ENCODE data around the gene LARGE2.

The LARGE2 gene

DNA sequence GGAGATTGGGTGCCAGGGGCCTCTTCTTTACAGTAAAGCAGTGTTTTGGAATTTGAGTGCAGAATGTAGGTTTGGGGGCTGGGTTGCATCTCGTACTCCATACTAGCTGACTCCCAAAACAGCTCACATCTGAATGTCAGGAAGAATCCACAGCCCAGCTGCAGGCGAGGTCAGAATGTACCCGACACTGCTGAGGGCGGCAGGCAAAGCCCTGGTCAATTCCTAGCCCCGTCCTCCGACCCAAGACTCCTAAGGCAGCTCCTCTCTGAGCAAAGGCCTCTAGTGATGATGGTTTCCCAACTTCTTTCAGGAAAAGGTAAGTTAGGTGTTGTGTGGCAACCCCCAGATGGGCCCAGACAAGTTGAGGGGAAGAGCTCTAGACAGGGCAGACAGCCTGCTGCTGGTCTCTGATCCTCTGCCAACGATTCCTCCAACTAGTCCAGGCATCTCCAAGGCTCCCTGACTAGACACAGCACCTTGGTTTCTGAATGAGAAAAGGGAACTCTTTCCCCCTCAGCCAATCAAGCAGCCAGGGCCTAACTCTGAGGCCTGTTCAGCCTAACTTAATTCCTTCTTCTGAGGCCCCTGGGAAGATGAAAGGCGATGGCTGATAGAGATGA lies 8.6 kb downstream of the LARGE2 start:
- no peak for DNase-seq

DNA sequence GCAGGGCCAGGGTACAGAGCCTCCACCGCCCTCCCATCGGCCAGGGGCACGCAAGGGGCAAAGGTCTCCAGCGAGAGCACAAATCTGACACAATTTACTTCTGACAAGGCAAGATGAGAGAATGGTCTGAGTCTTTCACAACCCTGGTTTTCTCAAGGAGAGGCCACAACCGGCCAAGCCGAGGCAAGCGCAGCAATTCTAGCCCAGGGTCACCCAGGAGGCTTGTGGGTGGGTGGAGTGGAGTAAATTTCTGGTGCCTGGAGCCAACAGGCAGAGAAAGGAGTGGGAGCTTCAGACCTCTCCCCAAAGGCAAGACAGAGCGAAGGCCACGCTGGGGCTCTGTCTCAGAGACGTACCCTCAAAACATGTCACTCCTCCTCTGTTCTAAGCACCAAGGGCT lies 9.3 kb downstream of the LARGE2 start:
- DNase-seq = no peak

DNA sequence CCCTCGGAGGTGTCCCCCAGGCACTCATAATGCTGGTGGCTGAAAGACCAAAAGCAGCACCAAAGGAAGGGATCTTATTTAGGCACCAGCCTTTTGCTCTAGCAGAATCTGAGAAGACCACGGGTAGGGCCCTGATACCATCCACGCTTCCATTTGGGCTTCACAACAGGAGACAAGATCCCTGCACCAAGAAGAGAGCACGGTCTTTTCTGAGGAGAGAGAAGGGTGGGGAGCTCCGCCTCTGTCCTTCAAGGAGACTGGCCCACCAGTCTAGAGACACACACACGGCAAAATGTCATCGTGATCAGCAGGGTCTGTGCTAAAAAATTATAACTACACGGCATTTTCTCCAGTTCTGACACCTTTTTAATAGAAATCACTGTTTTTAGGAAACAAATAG lies 9.8 kb downstream of the LARGE2 start:
- no peak for DNase-seq

DNA sequence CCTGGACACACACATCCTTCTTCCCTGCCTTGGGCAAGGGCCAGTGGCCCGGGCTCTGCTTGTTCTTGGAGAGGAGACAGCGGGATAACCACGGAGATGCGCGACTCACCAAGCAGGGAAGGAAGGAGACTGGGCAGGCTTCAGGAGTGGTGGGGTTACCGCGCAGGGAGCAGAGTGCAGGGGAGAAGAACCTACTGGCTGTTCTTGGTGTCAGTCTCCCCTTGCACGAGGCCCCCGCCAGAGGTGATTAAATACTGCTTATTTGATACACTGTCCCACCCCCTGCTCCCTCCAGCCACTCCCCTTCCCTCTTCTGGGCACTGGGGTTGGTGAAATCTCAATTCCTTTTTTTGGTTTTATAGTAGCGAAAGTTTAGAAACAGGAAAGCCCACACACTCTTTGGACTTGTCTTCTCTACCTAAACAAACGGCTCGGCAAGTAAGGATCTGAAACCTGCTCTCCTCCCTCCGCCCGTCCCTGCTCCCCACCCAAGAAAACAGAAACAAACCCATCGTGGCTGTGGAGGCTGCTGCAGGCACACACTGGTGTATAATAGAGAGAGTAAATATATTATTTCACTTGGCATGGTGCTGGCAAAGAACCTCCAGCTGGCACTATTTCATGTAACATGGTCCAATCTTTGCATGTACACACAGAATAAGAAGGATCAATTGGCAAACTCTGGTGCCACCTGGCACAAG lies 10.8 kb downstream of the LARGE2 start:
- no peak for DNase-seq

DNA sequence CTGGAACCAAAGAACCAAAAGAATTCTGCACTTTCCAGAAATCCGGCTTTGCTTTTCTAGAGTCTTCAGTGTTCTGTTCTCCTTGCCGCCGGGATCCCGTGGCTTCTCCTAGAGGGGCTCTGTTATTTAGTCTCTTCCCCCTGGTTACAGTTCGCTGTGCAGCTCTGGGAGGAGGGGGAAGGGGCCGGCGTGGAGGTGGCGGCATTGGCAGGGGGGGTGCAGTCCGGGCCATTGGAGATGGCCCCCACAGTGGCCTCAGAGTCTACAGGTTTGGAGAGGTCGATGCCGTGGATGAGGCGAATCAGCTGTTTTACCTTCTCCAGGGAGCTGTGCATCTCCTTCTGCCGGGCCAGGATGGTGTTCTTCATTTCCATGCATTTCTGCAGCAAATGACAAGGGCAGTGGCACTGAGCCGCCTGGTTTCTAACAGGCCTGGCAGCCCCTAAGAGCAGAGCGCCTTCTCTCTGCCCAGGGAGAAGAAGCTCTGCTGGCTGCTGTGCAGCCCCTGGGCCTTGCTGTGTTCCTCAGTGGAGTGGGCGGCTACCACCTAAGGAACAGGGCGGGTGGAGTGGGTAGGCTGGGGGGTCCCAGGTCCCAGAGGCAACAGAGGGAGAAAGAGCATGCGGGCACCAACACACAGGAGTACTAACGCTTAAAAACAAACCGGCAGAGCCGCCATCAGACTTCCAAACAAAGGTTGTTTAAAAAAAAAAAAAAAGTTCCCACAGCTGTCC lies 11.6 kb downstream of the LARGE2 start:
- DNase-seq = no peak

DNA sequence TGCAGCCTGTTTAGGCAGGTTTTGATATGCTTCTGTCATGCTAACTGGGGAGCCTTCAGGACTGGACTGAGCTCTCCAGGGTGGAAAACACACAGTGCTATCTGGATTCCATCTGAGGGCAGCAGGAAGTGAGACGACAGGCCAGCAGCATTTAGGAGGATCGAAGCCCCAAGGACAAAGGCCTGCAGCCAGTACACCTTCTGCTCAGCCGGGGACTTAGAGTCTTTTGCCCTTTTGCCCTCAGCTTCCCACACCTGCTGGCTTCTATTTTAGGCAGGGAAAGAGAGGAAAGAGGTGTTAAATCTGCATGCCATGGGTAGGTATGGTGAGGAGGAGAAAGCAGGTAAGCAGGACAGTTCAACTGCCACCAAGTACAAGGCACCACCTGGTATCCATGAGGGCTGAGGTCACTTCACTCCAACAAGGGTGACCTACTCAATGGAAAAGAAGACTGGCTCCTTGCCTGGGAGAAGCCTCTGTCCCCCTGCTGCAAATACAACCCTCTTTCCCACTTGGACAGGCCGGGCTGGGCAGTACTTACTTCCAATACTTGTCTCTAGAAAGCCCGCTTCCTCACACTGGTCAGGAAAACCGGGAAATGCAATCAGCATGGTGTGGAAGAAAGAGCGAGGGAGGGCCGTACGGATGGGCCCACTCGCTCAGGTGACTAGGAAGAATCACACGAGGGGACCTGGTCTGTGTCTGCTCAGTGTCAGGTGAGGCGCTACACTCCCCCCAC lies 12.3 kb downstream of the LARGE2 start:
- no peak for DNase-seq

DNA sequence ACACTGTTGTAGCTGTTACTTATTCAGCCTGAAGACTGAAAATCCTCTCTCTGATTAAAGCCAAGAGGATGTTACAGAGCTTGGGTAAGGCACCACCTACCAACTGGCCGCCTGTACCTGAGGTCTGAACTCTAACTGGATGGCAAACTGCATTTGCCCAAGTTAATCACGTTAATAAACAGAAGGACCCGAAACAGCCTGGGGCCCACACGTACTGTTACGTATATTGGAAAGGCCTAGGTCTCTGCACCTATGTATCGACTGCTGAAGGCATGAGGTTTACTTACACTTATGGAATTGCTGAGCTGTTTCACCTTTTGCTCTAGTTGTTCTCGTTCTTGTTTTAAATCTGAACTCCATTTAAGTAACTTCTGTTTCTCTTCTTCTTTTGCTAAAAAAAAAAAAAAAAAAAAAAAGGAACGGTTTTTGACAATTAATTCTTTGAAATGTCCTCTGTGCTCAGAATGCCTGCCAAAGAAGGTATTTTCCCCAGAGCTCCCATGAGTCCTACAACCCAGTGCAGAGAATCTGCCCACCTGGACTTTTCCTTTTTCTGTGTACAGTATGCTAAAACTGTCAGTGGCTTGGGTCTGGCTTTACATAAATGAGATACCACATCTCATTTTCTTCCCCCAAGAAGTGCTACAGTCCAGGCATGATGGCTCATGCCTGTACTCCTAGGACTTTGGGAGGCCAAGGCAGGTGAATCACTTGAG lies 13.1 kb downstream of the LARGE2 start:
- no peak for DNase-seq

DNA sequence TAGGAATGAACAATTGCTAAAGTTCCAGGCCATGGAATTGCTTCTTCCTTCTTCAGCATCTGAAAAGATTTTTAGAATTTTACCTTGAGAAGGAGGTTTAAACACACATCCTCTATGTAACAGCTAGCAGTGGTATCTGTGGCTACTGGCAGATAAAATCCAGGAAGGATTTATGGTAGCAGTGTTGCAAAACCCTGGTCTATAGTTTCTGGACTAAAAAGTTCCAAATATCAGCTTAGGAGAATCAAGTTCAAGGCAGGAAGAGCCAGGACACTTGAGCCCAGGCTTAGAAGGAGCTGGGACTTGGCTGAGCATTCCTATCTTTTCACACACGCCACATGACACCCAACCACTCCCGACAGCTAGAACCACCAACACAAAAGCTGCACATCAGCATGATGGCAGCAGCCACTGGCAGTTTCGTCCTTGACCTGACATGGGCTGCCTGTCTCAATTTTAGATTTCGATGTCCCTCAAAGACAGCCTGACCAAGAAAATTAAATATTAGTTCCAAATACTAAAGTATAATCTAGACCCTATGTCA lies 14.1 kb downstream of the LARGE2 start:
- DNase-seq = no peak

DNA sequence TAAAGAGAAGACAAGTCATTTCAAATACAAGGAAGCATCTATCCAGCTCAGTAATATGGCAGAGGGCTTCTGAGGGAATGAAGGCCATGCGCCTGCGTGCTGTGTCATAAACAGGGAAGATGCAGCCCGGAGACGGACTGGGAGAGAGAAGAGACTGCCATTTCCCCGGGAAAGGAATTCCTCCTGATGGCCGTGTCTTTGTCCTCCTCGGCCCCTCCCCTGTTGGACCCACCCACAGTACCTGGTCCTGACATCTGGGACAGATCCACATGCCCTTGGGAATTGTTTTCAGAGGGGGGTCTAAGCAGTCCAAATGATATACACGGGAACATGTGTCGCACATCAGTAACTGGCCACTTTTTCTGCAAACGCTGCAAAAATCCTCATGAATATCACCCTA lies 15.5 kb downstream of the LARGE2 start:
- no peak for DNase-seq

DNA sequence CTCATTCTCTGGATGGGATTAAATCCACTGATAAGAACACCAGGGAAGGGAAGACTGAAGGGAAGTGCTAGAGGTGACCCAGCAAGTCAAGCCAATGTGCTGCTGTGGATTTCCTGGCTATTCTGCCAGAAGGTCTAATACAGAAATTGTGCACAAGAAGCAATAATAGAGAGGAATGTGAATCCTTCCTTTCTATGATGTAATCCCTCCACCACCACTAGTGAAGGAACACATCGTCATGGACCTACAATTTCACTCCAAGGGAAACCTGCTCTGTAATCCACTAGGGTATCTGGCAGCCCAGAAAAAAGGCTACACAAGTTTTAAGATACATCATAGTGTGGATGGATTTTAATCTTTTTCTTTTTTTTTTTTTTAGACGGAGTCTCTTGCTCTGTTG lies 17.4 kb downstream of the LARGE2 start:
- no peak for DNase-seq

DNA sequence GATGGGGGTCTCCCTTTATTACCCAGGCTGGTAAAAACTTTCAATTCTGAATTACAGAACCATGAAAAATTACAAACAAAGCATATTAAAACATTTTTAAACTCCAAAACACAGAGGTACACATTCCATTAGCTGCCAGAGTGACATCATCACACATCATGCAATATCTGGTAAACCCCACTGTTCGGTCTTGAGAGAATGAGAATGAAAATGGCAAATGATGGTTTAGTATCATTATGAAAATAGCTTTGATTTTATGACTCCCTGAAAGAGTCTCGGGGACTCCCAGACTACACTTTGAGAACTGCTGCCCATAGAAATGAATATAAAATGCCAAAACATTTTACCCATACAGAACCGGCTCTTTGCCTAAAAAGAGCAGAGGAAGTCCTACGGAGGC lies 18.8 kb downstream of the LARGE2 start:
- no peak for DNase-seq

DNA sequence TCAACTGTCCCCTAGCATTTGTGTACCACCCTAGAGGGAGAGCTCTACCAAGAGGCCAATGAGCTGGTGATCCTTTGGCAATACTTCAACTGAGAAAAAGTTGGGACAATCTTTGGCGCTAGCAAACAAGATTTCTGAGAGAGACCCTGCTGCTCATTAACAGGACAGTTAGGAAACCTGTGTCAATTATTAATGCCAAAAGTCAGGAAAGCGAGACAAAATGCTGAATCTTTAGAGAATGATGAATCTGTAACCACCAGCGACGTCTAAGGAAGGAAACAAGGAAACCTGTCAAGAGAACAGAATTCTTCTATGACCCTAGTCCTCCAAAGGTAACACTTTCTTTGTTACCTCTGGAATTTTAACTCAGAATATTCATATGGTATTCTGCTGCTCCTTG lies 19.9 kb downstream of the LARGE2 start:
- DNase-seq = no peak

DNA sequence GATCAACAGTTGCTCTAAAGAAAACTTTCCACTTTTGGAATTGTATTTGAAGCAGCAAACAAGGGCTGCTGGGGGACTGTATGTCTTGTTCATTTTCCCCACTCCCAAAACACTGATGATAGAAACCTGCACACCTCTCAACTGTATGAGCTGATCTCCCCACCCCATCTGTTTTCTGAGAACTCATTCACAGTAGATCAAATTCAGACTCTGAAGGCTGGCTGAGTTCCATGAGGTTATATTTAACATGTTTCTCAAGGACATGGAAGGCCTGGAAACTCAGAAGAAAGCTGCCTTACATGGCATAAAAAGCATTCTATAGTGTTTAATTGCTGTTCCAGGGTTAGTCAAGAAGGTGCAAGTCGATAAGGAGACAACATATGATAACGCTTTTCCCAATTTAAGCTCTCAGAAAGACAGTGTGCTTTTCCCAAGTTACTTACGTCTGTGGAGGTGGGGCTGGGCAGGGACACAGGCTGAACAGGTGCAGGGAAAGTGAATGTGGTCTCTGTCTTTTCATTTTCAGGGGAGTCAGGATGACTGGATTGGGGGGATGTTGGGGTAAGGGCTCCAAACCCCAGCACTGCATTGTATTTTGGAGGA lies 23.0 kb downstream of the LARGE2 start:
- DNase-seq = no peak

DNA sequence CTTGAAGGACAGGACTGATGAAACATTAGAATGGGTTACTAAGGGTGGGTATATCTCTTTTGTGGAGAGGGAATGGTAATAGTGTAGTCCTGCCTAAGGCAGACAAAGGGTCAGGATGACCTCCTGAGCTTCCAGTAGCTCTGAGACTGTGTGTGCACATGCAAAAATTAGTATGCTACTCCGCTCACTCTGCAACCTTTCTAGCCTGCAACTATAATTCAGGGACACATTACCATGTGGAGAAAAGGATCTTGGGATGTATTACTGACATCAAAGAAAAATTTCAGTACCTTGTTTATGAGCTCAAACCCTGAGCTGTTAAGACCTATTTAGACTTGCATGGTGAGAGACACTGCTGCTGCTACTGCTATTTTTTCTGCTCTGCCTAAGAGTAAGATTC lies 25.4 kb downstream of the LARGE2 start:
- DNase-seq = no peak

DNA sequence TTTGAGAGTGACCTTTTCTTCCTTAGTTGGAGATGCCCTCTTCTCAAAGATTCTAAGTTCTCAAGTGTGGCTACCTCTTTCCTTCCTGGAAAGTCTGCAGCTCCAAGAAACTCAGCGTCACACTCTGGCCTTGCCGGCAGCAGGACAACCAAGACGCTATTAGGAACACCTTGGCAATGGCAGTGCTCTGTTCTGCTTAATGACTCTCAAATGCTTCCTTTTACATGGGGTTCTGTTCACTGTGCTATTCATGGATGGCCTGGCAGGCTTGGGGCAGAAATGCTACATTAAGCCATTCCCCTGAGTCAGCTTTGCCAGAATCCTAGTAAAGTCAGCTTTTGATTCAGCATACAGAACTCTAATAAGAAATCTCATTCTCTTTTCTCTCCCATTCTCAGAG lies 25.9 kb downstream of the LARGE2 start:
- no peak for DNase-seq

DNA sequence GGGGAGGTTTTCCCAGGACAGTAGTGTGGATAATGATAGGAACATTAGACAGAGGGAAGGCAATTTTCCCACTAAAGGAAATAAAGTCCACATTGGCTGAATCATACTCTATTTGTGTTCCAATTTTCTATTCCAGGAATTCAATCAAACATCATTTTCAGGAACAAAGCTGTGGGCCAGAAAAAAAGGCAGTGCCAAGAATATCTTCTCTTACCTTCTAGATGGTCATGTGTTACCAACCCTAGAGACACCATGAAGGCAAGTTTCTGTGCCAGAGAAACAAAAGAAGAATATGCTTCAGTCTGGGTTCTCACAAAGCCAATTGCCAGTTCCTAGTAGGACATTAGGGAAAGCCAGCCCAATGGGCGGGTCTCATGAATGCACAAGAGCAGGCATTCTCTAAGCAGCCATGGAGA lies 27.5 kb downstream of the LARGE2 start:
- DNase-seq = no peak

DNA sequence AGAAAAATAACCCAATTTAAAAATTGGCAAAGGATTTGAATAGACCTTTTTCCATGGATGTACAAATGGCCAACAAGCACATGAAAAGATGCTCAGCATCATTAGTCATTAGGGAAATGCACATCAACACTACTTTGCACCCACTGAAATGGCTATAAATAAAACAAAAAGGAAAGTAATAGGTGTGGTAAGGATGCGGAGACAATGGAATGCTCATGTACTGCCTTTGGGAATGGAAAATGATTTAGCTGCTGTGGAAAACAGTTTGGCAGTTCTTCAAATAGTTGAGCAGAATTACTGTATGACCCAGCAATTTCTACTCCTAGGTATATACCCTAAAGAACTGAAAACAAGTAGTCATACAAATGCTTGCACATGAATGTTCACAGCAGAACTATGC lies 37.4 kb downstream of the LARGE2 start:
- DNase-seq = no peak

DNA sequence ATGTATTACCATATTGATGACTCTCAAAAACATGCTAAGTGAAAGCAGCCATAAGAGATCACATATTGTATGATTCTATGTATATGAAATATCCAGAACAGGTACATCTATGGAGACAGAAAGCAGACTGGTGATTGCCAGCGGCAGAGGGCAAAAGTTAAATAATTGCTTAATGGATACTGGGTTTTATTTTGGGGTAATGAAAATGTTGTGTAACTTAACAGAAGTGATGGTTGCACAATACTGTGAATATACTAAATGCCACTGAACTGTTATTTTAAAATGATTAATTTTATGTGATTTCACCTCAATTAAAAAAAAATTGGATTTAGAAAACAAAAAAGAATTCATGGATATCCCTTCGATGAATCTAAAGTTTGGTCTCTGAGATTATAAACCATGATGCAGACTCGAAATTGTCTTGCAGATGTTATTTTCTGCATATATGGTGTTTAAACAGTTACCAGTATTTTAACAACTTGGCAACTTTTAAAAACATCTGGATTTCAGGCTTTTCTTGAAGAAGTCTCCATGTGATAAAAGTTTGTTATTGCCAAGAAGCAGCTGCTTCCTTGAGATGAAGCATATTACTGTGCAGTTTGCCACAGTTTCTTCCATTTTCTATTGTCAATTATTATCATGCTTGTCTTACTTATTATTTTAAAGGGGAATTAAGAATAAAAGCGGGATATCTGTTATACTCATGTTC lies 38.1 kb downstream of the LARGE2 start:
- no peak for DNase-seq

DNA sequence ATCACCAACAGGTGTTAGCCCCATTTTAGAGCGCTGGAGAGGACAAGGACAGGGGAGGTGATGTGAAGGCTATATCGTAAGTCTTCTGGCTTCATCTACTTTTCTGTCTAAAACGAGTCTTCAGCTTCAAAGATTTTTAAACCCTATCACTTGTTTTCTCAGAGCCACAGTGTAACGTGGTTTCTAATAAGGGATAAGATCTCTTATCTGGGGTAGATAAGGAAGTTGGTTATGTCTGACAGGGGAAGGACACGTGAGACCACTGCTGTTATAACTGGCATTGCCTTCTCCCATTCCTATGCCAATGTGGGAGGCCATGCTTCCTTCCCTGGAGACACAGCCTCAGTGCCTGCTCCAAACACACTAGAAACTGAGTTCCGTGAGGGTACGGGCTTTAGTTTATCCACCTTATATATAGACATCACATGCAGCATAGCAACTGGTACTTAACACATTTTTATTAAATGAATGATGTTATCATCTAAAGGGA lies 39.3 kb downstream of the LARGE2 start:
- no peak for DNase-seq

DNA sequence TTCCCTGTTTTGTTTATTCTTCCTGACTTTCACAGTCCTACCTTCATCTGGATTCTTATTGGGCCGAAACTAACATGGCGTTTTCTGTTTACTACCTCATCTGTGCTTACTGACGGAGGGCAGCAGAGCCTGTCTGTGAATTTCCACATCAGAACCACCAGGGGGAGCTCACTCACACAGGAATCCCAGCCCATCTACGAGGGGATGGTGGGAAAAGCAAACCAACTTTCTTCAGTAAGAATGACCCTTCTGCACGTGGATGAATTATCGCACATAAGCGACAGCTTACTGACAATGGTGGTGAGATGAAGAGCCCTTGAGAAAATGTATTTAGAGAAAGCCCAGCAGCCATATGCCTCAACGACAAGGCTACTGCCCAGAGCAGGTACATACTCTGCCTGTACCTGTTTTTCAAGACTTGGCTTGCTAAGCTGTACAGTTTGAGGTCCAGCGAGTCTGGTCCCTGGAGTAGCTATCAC lies 42.5 kb downstream of the LARGE2 start:
- DNase-seq = peak; percentile 74

DNA sequence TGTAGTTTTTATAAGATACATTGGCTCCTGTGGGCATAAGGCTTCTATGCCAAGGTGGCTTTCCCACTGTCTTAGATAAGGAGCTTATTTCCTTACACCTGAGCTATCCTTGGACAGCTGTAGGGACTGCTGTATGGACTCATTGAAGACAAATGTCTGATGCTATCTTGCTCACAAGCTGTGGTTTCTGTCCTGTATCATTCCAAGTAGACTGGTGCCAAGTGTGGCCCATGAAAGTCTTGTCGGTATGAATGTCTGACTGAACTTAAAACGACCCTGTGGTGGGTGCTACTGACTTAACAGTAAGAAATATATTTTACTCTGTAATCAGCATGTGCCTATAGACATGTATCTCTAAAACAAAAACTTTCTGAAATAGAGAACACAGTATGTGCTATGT lies 45.0 kb downstream of the LARGE2 start:
- DNase-seq = no peak
